NB4 (cell line): Measurements from ENCODE around the gene DIS3L.

Experiments
- CTCF ChIP-seq: IDR thresholded peaks from one replicate; pipeline ENCODE4 v1.5.1; 2012; ENCODE audit warnings: low read depth, low read length
- POLR2A ChIP-seq: IDR thresholded peaks from 2 replicates; pipeline ENCODE4 v1.6.1; 2011; ENCODE audit warnings: mild to moderate bottlenecking; ENCODE audit not compliant: insufficient read length; ENCODE audit errors: extremely low read depth

DNA sequence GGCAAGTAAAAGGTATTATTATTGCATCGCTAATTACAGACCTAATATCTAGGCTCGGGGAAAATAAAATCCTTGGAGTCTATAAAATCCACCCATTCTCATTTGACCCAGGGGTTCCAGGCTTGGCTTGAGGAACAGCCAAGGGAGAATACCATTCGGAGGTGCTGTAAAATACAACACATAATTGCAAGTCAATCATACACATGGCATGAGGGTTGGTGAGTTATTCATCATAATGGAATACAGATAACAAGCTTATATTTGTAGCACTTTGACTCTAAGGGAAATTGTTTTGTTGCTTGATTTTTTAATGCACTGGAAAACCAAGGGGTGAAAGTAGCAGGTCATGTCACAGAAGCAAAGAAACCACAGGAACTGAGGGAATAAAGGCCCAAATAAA, 16.8 kb upstream of the DIS3L start:
- TF ChIP-seq POLR2A (no peak), CTCF (no peak)
